PC-9 (cell line): ENCODE results near the gene FBXL13.

Experiments
- EZH2 ChIP-seq: fragments of 200-600 bp; sonication (generic); IDR thresholded peaks from 2 replicates; pipeline ENCODE4 v1.8.0; 2017; ENCODE audit warnings: antibody characterized with exemption, low read depth
- TF ChIP-seq, protein P1 (sequence below): fragments of 200-600 bp; sonication (generic); conservative IDR thresholded peaks from 2 replicates; pipeline ENCODE4 v1.6.1; 2017; ENCODE audit warnings: mixed run types, antibody characterized with exemption, mild to moderate bottlenecking, moderate library complexity

DNA sequence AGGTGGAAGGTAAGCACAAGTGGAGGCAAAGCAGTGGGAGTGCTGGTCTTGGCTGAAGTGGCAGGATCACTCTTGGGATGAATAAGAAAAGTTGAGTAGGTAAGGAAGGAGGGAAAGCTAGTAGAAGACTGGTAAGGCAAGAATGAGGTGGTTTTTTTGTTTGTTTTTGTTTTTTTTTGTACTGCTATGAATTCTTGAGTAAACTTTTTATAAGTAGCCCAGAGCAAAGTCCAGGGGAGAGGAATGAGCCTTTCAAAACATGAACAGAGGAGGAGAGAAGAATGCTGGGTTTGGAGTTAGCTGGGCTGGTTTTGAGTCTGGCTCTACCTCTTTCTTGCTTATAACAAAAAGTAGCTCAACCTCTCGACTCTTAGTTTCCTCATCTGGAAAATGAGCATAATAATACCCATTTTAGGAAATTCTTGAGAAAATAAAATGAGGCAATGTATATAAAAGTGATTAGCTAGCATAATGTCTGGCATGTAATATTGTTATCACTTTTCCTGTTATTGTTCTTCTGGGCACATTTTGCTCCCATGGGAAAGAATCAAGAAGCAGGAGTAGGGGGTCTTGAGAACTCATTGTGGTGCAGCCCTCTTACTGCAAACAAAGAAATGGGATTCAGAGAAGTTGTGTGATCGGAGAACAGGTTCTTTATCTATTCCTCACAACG is 185.9 kb downstream of the FBXL13 start:
- TF ChIP-seq, protein P1, sequence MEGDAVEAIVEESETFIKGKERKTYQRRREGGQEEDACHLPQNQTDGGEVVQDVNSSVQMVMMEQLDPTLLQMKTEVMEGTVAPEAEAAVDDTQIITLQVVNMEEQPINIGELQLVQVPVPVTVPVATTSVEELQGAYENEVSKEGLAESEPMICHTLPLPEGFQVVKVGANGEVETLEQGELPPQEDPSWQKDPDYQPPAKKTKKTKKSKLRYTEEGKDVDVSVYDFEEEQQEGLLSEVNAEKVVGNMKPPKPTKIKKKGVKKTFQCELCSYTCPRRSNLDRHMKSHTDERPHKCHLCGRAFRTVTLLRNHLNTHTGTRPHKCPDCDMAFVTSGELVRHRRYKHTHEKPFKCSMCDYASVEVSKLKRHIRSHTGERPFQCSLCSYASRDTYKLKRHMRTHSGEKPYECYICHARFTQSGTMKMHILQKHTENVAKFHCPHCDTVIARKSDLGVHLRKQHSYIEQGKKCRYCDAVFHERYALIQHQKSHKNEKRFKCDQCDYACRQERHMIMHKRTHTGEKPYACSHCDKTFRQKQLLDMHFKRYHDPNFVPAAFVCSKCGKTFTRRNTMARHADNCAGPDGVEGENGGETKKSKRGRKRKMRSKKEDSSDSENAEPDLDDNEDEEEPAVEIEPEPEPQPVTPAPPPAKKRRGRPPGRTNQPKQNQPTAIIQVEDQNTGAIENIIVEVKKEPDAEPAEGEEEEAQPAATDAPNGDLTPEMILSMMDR: no peak
- no peak for TF ChIP-seq EZH2
